Measurements from ENCODE around the gene RYR1. TPM values are rescaled to one million over a fixed set of nuclear protein-coding genes. Genes with fewer than 3 reads are reported as not detected.

The RYR1 gene
- total and polyA plus RNA-seq, 10 of the 15 experiments (the other 5 are each of a cell fraction or from before 2014, with no cell fraction given) = under 0.01 to 0.32 (median 0.07) TPM; not detected in 1

DNA sequence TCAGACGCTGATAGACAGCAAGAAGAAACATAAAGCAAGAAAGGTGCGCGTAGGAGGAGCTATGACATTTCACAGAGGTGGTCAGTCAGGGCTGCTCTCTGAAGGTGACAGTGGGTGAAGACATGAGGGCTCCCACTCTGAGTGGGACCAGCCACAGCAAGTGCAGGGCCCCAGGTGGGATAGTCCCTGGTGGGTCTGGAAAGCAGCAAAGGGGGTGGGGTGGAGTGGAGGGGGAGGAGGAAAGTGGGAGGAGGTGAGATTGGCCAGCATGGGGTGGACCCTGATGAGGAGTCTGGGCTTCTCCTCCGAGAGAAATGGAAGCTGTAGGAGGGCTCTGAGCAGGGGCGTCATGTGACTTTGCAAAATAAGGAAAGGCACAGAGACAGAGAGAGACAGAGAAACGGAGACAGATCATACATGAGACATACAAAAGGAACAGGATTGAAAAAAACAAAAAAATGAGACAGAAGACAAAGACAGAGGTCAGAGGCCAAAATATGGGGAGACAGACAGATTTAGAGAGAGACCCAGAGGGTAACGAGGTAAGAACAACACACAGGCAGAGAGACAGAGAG lies 181.6 kb downstream of the RYR1 start:
- H3K27ac ChIP-seq (ENCODE audit: control insufficient read depth, insufficient read depth) = peak overlapping the region; percentile 46
- peak overlapping the region; percentile 92 for H3K9ac ChIP-seq (ENCODE audit: control insufficient read depth, insufficient read depth, low read length)
- RAD21 ChIA-PET (ENCODE audit: unreplicated experiment) = interaction anchor here (0.5 to 5.6 kb wide), 7 partner anchors 19 to 347 kb away, joined by 3 to 135 read pairs (median 3); partner anchors contain the start of gene FAM98C
- no peaks in the 10 kb centered on the region for H3K9me3 ChIP-seq (replicated peaks; ENCODE audit: control insufficient read depth, insufficient read depth, low read length)
- H2AFZ ChIP-seq (ENCODE audit: control insufficient read depth, low read depth, low read length) = no peak overlapping the region
- in situ Hi-C loops (cut with MboI) (loop anchor here (5.0 kb wide), 1 partner anchor 53 kb away; no protein-coding TSS in a partner anchor), intact Hi-C loops (cut with micrococcal nuclease; ENCODE audit: unreplicated experiment) (no loop called here)
- H3K27me3 ChIP-seq (replicated peaks in 1 of 2; ENCODE audit: control insufficient read depth in 2 of 2, insufficient read depth in 2 of 2, low read length in 1 of 2) = no peaks in the 10 kb centered on the region
- H3K36me3 ChIP-seq (ENCODE audit: control insufficient read depth in 2 of 2, insufficient read depth in 2 of 2, low read length in 1 of 2) = peaks cover 13 to 15% of the 10 kb centered on the region in 2 experiments; a peak in 3 of 4 replicates
- no peak for ATAC-seq
- H4K20me1 ChIP-seq (ENCODE audit: control insufficient read depth, insufficient read depth) = no peaks in the 10 kb centered on the region
- peak overlapping the region; percentile 84 for H3K4me3 ChIP-seq
- DNase-seq (ENCODE audit: low read depth, low spot score) = no peak
- BruUV-seq (replicated peaks) = no TSS peak
- POLR2A ChIA-PET = interaction anchor here (0.6 to 6.2 kb wide), 7 partner anchors 8 to 495 kb away, joined by 3 to 135 read pairs (median 4); no protein-coding TSS in a partner anchor
- FAIRE-seq = no peak
- peaks cover 47% of the 10 kb centered on the region for H3K79me2 ChIP-seq (ENCODE audit: control insufficient read depth, insufficient read depth, low read length)
- SMC1A ChIA-PET (ENCODE audit: uncharacterized antibody, unreplicated experiment) = interaction anchor here (4.2 to 7.0 kb wide), 3 partner anchors 56 to 63 kb away, joined by 22 to 85 read pairs (median 35); no protein-coding TSS in a partner anchor
- CTCF ChIA-PET = interaction anchor here (0.6 to 6.3 kb wide), 6 partner anchors 20 to 212 kb away, joined by 3 to 60 read pairs (median 6); partner anchors contain the start of gene FAM98C
- H3K4me2 ChIP-seq (ENCODE audit: control insufficient read depth, insufficient read depth) = peak overlapping the region; percentile 85
- peaks cover 9% of the 10 kb centered on the region for H3K4me1 ChIP-seq (ENCODE audit: control insufficient read depth, insufficient read depth, low read length)
- TF ChIP-seq SREBF2 (IDR thresholded peaks at IDR 0.05; ENCODE audit: low read length) (no peak), RAD51 (IDR thresholded peaks at IDR 0.05) (peak; percentile 74), NBN (IDR thresholded peaks at IDR 0.05) (peak; percentile 17; the same call in 1 of the 2 replicates), HCFC1 (IDR thresholded peaks at IDR 0.05; ENCODE audit: low read length) (no peak)
- 59% methylated on average over 7 of the region's 7 CpGs for WGBS (ENCODE audit: insufficient coverage, insufficient replicate concordance, low lambda C conversion rate, missing lambda C conversion rate)

GRCh38 chr19:38616265-38616664 lies 182.8 kb downstream of the RYR1 start:
- H3K9ac ChIP-seq (ENCODE audit: control insufficient read depth, insufficient read depth, low read length) = peak overlapping the region; percentile 92
- peaks cover 12 to 13% of the 10 kb centered on the region in 2 experiments for H3K36me3 ChIP-seq (ENCODE audit: control insufficient read depth in 2 of 2, insufficient read depth in 2 of 2, low read length in 1 of 2)
- no peak for ATAC-seq
- peak overlapping the region; percentile 85 for H3K4me2 ChIP-seq (ENCODE audit: control insufficient read depth, insufficient read depth)
- H3K4me3 ChIP-seq = peak overlapping the region; percentile 84
- CTCF ChIA-PET = interaction anchor here (0.6 to 6.5 kb wide), 10 partner anchors 9 to 219 kb away, joined by 3 to 74 read pairs (median 4); partner anchors contain the start of gene FAM98C
- H2AFZ ChIP-seq (ENCODE audit: control insufficient read depth, low read depth, low read length) = no peak overlapping the region
- POLR2A ChIA-PET = interaction anchor here (0.5 to 6.2 kb wide), 10 partner anchors 9 to 242 kb away, joined by 3 to 135 read pairs (median 4); partner anchors contain the start of genes ACTN4 and PSMD8
- in situ Hi-C loops (cut with MboI) = loop anchor here (5.0 kb wide), 1 partner anchor 54 kb away; no protein-coding TSS in a partner anchor
- 1% methylated on average over 6 of the region's 6 CpGs for WGBS (ENCODE audit: insufficient coverage, insufficient replicate concordance, low lambda C conversion rate, missing lambda C conversion rate)
- intact Hi-C loops (cut with micrococcal nuclease; ENCODE audit: unreplicated experiment) = no loop called here
- peak; percentile 7 for DNase-seq (ENCODE audit: low read depth, low spot score)
- no peaks in the 10 kb centered on the region for H3K27me3 ChIP-seq (replicated peaks in 1 of 2; ENCODE audit: control insufficient read depth in 2 of 2, insufficient read depth in 2 of 2, low read length in 1 of 2)
- H3K4me1 ChIP-seq (ENCODE audit: control insufficient read depth, insufficient read depth, low read length) = peaks cover 12% of the 10 kb centered on the region
- RAD21 ChIA-PET (ENCODE audit: unreplicated experiment) = interaction anchor here (1.0 to 5.6 kb wide), 5 partner anchors 18 to 314 kb away, joined by 3 to 135 read pairs (median 6); partner anchors contain the start of genes MRPS12 and SARS2
- peaks cover 51% of the 10 kb centered on the region for H3K79me2 ChIP-seq (ENCODE audit: control insufficient read depth, insufficient read depth, low read length)
- no peaks in the 10 kb centered on the region for H4K20me1 ChIP-seq (ENCODE audit: control insufficient read depth, insufficient read depth)
- SMC1A ChIA-PET (ENCODE audit: uncharacterized antibody, unreplicated experiment) = interaction anchor here (1.4 to 7.0 kb wide), 6 partner anchors 18 to 71 kb away, joined by 3 to 85 read pairs (median 28); no protein-coding TSS in a partner anchor
- FAIRE-seq = no peak
- BruUV-seq (replicated peaks) = no TSS peak
- H3K27ac ChIP-seq (ENCODE audit: control insufficient read depth, insufficient read depth) = peak overlapping the region; percentile 98
- no peaks in the 10 kb centered on the region for H3K9me3 ChIP-seq (replicated peaks; ENCODE audit: control insufficient read depth, insufficient read depth, low read length)
- TF ChIP-seq IKZF1 (conservative IDR thresholded peaks at IDR 0.05) (peak; percentile 49), ZNF622 (IDR thresholded peaks at IDR 0.05) (no peak), PAX5 (IDR thresholded peaks at IDR 0.05; ENCODE audit: borderline replicate concordance, low read depth, low read length) (no peak), HCFC1 (IDR thresholded peaks at IDR 0.05; ENCODE audit: low read length) (no peak), NFIC (IDR thresholded peaks at IDR 0.05; ENCODE audit: low read depth, low read length) (no peak), BACH1 (IDR thresholded peaks at IDR 0.05; ENCODE audit: borderline replicate concordance) (no peak), BCL11A (IDR thresholded peaks at IDR 0.05; ENCODE audit: low read depth, low read length) (no peak), SUZ12 (IDR thresholded peaks at IDR 0.05; ENCODE audit: unreplicated experiment) (no peak)
- TF ChIP-seq, protein P1, sequence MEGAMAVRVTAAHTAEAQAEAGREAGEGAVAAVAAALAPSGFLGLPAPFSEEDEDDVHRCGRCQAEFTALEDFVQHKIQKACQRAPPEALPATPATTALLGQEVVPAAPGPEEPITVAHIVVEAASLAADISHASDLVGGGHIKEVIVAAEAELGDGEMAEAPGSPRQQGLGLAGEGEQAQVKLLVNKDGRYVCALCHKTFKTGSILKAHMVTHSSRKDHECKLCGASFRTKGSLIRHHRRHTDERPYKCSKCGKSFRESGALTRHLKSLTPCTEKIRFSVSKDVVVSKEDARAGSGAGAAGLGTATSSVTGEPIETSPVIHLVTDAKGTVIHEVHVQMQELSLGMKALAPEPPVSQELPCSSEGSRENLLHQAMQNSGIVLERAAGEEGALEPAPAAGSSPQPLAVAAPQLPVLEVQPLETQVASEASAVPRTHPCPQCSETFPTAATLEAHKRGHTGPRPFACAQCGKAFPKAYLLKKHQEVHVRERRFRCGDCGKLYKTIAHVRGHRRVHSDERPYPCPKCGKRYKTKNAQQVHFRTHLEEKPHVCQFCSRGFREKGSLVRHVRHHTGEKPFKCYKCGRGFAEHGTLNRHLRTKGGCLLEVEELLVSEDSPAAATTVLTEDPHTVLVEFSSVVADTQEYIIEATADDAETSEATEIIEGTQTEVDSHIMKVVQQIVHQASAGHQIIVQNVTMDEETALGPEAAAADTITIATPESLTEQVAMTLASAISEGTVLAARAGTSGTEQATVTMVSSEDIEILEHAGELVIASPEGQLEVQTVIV (IDR thresholded peaks at IDR 0.05; ENCODE audit: borderline replicate concordance, partially characterized antibody) = no peak
- TF ChIP-seq, protein P2, sequence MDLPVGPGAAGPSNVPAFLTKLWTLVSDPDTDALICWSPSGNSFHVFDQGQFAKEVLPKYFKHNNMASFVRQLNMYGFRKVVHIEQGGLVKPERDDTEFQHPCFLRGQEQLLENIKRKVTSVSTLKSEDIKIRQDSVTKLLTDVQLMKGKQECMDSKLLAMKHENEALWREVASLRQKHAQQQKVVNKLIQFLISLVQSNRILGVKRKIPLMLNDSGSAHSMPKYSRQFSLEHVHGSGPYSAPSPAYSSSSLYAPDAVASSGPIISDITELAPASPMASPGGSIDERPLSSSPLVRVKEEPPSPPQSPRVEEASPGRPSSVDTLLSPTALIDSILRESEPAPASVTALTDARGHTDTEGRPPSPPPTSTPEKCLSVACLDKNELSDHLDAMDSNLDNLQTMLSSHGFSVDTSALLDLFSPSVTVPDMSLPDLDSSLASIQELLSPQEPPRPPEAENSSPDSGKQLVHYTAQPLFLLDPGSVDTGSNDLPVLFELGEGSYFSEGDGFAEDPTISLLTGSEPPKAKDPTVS (IDR thresholded peaks at IDR 0.05; ENCODE audit: low read depth, low read length) = no peak
